T-cell (primary cell): ENCODE measurements around the gene PPFIA4. TPM values are rescaled to one million over a fixed set of nuclear protein-coding genes. Genes with fewer than 3 reads are reported as not detected.

Source experiments
- ATAC-seq, 4 experiments: fragments of 200-7000 bp in 3 of 4; fragments of 150-1000 bp in 1 of 4; cut with Tn5 transposase; replicated peaks in 1 of 4; 1 replicate in 3 of 4; 2 replicates in 1 of 4; pipeline ENCODE4 v1.10.0; 2021; ENCODE audit warnings: moderate library complexity in 3 of 4, mild to moderate bottlenecking in 2 of 4, moderate number of reproducible peaks in 1 of 4
- CTCF ChIA-PET, 2 donors: fragments of 300-600 bp; sonication (Branson Sonifier 250); formaldehyde crosslinking; loops; one replicate each; lab custom pipeline; 2022; ENCODE audit warnings: antibody characterized with exemption in 2 of 2; lab: Charles Lee
- POLR2A ChIA-PET, 2 donors: fragments of 300-600 bp; sonication (Branson Sonifier 250); formaldehyde crosslinking; loops; one replicate each; lab custom pipeline; 2022; ENCODE audit warnings: antibody characterized with exemption in 2 of 2; lab: Charles Lee
- DNase-seq, 35 experiments: peaks; one replicate each; pipeline versions ENCODE4 v3.0.0 to v3.0.0-alpha.2; 2013 to 2023
- H3K27ac ChIP-seq: one replicate; pipeline ENCODE4 v1.5.1; 2013; ENCODE audit warnings: low read length
- H3K27me3 ChIP-seq, 2 experiments: replicated peaks in 1 of 2; 1 replicate in 1 of 2; 2 replicates in 1 of 2; pipeline versions ENCODE4 v1.6.1 to v1.7.0; 2013; ENCODE audit warnings: low read length in 1 of 2, mixed read lengths in 1 of 2; ENCODE audit not compliant: control insufficient read depth in 2 of 2, insufficient read depth in 2 of 2; ENCODE audit errors: extremely low read depth in 1 of 2
- H3K36me3 ChIP-seq, 2 donors: 1 replicate in 1 of 2; 2 replicates in 1 of 2; pipeline versions ENCODE4 v1.6.1 to v1.7.0; 2013; ENCODE audit warnings: low read length in 1 of 2; ENCODE audit not compliant: control insufficient read depth in 2 of 2, insufficient read depth in 1 of 2; ENCODE audit errors: extremely low read depth in 1 of 2
- H3K4me1 ChIP-seq, 2 experiments: 1 replicate in 1 of 2; 2 replicates in 1 of 2; pipeline versions ENCODE4 v1.6.1 to v1.7.0; 2013; ENCODE audit warnings: low read length in 2 of 2, mixed read lengths in 1 of 2; ENCODE audit not compliant: insufficient read depth in 2 of 2, control insufficient read depth in 1 of 2; ENCODE audit errors: extremely low read depth in 1 of 2
- H3K4me3 ChIP-seq, 2 donors: 1 replicate in 1 of 2; 2 replicates in 1 of 2; pipeline versions ENCODE4 v1.5.1 to v1.7.0; 2013; ENCODE audit warnings: mild to moderate bottlenecking in 2 of 2, low read length in 1 of 2, moderate library complexity in 1 of 2; ENCODE audit not compliant: control insufficient read depth in 1 of 2; ENCODE audit errors: extremely low read depth in 1 of 2
- H3K9me3 ChIP-seq: 2 replicates; pipeline ENCODE4 v1.7.0; 2013
- H3K27ac Mint-ChIP-seq, 2 donors: one replicate each; pipeline ENCODE4 v1.8.0; 2020 to 2021; ENCODE audit warnings: mild to moderate bottlenecking in 2 of 2, mixed read lengths in 2 of 2
- H3K27me3 Mint-ChIP-seq, 2 donors: one replicate each; pipeline ENCODE4 v1.8.0; 2021 to 2022; ENCODE audit warnings: mixed read lengths in 2 of 2
- H3K36me3 Mint-ChIP-seq: one replicate; pipeline ENCODE4 v1.8.0; 2021; ENCODE audit warnings: mixed read lengths
- H3K4me1 Mint-ChIP-seq, 3 donors: one replicate each; pipeline ENCODE4 v1.8.0; 2020 to 2022; ENCODE audit warnings: mixed read lengths in 3 of 3, mild to moderate bottlenecking in 1 of 3
- H3K4me3 Mint-ChIP-seq, 3 donors: one replicate each; pipeline ENCODE4 v1.8.0; 2020 to 2022; ENCODE audit warnings: mild to moderate bottlenecking in 3 of 3, mixed read lengths in 3 of 3, moderate library complexity in 3 of 3
- H3K9me3 Mint-ChIP-seq, 3 donors: one replicate each; pipeline ENCODE4 v1.8.0; 2020 to 2022; ENCODE audit warnings: mixed read lengths in 3 of 3
- WGBS: methylation state at CpG from one replicate; pipeline ENCODE4 v1.1.5; 2013; ENCODE audit warnings: missing lambda C conversion rate; ENCODE audit not compliant: insufficient coverage; 5-methylcytosine and 5-hydroxymethylcytosine counted together
- total RNA-seq, 35 experiments: library from RNA in 6 of 35; stranded (reverse) in 6 of 35; fragments of 120-200 nt in 1 of 35; gene quantifications; one replicate each; pipeline versions ENCODE4 v1.2.1 to v1.2.4 and lab custom pipeline; 2013 to 2026

The PPFIA4 gene
- total RNA-seq, 5 donors from 2014 or later (not counting 1 experiment from before 2014, with no cell fraction given): 0.66 to 2.0 (median 1.7) TPM

- peaks cover 56 to 81% of the 10 kb centered on the region in 2 donors for H3K27me3 Mint-ChIP-seq
- POLR2A ChIA-PET: no interaction called here
- Histone ChIP-seq H3K4me1 (no peaks in the 10 kb centered on the region), H3K27me3 (peaks cover 12 to 75% of the 10 kb centered on the region in 2 experiments), H3K36me3 (no peaks in the 10 kb centered on the region), H3K9me3 (no peaks in the 10 kb centered on the region), H3K4me3 (no peak overlapping the region), H3K27ac (no peak overlapping the region)
- CTCF ChIA-PET: no interaction called here
- 61% methylated on average over 6 of the region's 7 CpGs for WGBS
- no peak overlapping the region for H3K27ac Mint-ChIP-seq
- ATAC-seq (no peak), DNase-seq (no peak)
- no peaks in the 10 kb centered on the region for H3K9me3 Mint-ChIP-seq
- no peaks in the 10 kb centered on the region for H3K36me3 Mint-ChIP-seq
- H3K4me1 Mint-ChIP-seq: peaks cover 3 to 5% (median 4%) of the 10 kb centered on the region in 3 donors
- H3K4me3 Mint-ChIP-seq: no peak overlapping the region
Observed at GRCh38 chr1:203120325-203121153, 94.2 kb downstream of the PPFIA4 start.

DNA sequence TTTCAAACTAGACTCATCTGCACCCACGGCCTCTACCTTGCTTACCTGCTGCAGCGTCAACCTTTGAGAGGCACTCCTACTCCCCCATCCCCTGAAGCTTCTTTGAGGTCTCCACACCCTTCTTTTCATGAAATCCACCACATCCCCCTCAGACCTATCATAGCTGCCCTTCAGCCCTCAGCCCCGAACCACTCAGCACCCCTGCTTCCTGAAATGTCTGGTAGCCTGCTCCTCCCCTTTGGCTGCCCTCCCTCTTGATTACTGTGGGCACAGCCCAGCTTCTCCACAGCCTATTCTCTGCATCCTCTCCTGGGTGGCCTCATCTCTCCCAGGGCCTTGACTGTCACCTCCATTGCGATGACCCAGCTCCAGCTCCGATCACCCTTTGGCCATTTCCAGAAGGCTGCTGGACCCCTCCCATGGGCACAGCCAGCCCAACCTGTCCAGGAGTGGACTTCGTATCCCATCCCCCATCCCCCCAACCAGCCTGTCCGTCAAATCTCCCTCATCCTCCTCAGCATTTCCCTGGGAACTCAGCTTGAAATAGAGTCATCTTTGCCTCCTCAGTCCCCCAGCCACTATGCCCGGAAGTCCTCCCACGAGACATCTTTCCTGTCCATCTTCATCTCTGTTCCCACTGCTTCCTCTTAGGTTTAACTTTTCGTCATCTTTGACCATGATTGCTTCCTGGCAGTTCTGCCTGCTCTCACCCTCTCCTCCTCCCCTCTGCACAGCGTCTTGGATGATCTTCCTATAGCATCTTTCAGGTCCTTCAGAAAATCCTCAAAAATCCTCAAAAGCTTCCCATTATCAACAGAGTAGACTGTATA, 95.1 kb downstream of the PPFIA4 start:
- Mint-ChIP-seq H3K36me3 (no peaks in the 10 kb centered on the region), H3K27me3 (peaks cover 58 to 84% of the 10 kb centered on the region in 2 donors), H3K9me3 (no peaks in the 10 kb centered on the region), H3K4me3 (no peak overlapping the region), H3K4me1 (peaks cover 3 to 5% (median 4%) of the 10 kb centered on the region in 3 donors), H3K27ac (no peak overlapping the region)
- no peaks in the 10 kb centered on the region for H3K4me1 ChIP-seq
- ATAC-seq (no peak), DNase-seq (no peak)
- peaks cover 15 to 78% of the 10 kb centered on the region in 2 experiments for H3K27me3 ChIP-seq
- WGBS: 20% methylated on average over 8 of the region's 11 CpGs
- POLR2A ChIA-PET: no interaction called here
- no peak overlapping the region for H3K27ac ChIP-seq
- H3K36me3 ChIP-seq: no peaks in the 10 kb centered on the region
- no peak overlapping the region for H3K4me3 ChIP-seq
- CTCF ChIA-PET: interaction anchor here in 1 of 2 donors (0.5 kb wide), 1 partner anchor 123 kb away, joined by 3 read pairs; no protein-coding TSS in a partner anchor
- no peaks in the 10 kb centered on the region for H3K9me3 ChIP-seq

DNA sequence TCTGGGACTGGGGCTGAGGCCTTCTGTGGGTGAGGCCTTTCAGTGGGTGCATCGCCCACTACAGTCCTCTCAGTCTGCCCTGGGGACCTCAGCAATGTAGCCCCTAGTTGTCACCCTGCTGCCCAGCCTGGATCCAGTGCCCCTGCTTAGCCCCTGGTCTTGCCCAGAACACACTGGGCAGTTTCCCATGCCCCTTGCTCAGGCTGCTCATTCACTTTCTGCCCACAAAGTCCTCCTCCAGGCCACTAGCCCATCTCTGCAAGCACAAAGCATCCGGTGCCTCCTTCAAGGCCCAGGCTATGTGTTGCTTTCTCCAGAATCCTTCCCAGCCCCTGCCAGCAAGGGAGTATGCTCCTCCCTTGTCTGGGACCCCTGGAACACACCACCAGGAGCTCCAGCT, 95.9 kb downstream of the PPFIA4 start:
- no peaks in the 10 kb centered on the region for H3K9me3 ChIP-seq
- ATAC-seq: no peak
- no peaks in the 10 kb centered on the region for H3K9me3 Mint-ChIP-seq
- ChIA-PET POLR2A (no interaction called here), CTCF (interaction anchor here in 1 of 2 donors (0.5 kb wide), 1 partner anchor 123 kb away, joined by 3 read pairs; no protein-coding TSS in a partner anchor)
- no peaks in the 10 kb centered on the region for H3K36me3 ChIP-seq
- peaks cover 60 to 88% of the 10 kb centered on the region in 2 donors for H3K27me3 Mint-ChIP-seq
- H3K4me3 Mint-ChIP-seq: no peak overlapping the region
- DNase-seq: no peak
- H3K27ac ChIP-seq: no peak overlapping the region
- peaks cover 0 to 3% of the 10 kb centered on the region in 2 experiments for H3K4me1 ChIP-seq
- 79% methylated on average over 2 of the region's 2 CpGs for WGBS
- no peaks in the 10 kb centered on the region for H3K36me3 Mint-ChIP-seq
- no peak overlapping the region for H3K4me3 ChIP-seq
- peaks cover 15 to 82% of the 10 kb centered on the region in 2 experiments for H3K27me3 ChIP-seq
- no peak overlapping the region for H3K27ac Mint-ChIP-seq
- H3K4me1 Mint-ChIP-seq: peaks cover 8 to 10% (median 8%) of the 10 kb centered on the region in 3 donors

DNA sequence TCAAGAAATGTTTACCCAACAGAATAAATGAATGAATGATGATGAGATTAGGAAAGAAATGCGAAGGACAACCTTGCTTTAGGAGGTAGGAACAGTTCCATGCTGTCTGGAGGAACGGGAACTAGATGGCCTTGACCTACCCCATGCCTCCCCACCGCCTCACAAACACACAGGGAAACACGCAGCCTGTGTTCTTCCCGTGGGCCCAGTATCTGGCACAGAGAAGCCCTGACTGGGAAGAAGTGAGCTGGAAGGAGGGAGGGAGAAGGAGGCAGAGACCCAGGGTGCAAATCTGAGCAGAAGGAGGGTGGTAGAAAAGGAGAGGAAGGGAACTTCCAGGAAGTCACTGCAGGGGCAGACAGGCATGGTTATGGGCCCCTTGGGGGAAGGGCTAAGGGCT, 97.7 kb downstream of the PPFIA4 start:
- no peak for ATAC-seq
- H3K4me3 ChIP-seq: no peak overlapping the region
- Mint-ChIP-seq H3K27ac (no peak overlapping the region), H3K27me3 (peaks cover 66 to 85% of the 10 kb centered on the region in 2 donors), H3K4me1 (peaks cover 9 to 18% (median 12%) of the 10 kb centered on the region in 3 donors), H3K9me3 (no peaks in the 10 kb centered on the region), H3K4me3 (no peak overlapping the region), H3K36me3 (no peaks in the 10 kb centered on the region)
- no peaks in the 10 kb centered on the region for H3K9me3 ChIP-seq
- WGBS: no CpG with 5 or more reads among the region's 5 CpGs
- ChIA-PET CTCF (no interaction called here), POLR2A (no interaction called here)
- no peak for DNase-seq
- H3K4me1 ChIP-seq: peaks cover 0 to 12% of the 10 kb centered on the region in 2 experiments
- no peaks in the 10 kb centered on the region for H3K36me3 ChIP-seq
- peaks cover 5 to 83% of the 10 kb centered on the region in 2 experiments for H3K27me3 ChIP-seq
- H3K27ac ChIP-seq: no peak overlapping the region

DNA sequence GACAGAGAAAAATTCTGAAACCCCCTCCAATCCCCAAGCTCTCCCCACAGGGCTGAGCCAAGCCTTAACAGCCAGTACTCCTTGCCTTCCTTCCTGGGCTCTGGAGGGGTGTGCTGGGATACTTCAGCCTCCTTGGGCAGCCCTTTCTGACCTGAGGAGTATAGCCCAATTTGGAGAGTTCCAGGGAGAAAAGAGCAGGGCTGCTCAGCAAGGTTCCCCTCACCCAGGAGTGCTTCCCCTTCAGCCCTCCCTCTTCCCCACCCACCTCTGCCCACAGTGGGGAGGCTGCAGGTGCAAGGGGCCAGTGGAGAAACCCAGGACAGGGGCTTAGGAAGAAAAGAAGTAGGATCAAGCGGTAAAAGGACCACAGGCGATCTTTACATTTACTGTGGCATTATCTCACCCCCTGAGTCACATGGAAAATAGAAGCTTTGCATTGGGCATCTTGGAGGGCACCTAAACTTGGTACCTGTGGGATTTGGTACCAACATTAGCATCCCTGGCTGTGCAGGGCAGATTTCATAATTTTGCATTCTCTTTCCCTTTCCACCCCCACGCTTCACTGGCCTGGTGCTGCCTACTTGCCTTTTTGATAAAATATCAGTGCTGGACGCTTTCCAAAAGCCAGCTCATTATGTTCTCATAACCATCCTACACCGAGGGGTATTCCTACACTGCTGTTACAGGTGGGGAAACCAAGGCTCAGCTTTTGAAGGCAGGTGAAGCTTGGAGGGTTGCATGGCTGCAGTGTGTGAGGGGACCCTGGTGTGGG, 98.4 kb downstream of the PPFIA4 start:
- Mint-ChIP-seq H3K27me3 (peaks cover 68 to 87% of the 10 kb centered on the region in 2 donors), H3K27ac (no peak overlapping the region), H3K9me3 (no peaks in the 10 kb centered on the region), H3K36me3 (no peaks in the 10 kb centered on the region), H3K4me3 (no peak overlapping the region), H3K4me1 (peaks cover 9 to 18% (median 12%) of the 10 kb centered on the region in 3 donors)
- ATAC-seq (no peak), DNase-seq (no peak)
- Histone ChIP-seq H3K4me1 (peaks cover 0 to 12% of the 10 kb centered on the region in 2 experiments), H3K27me3 (peaks cover 4 to 86% of the 10 kb centered on the region in 2 experiments), H3K9me3 (no peaks in the 10 kb centered on the region), H3K36me3 (no peaks in the 10 kb centered on the region), H3K4me3 (no peak overlapping the region), H3K27ac (no peak overlapping the region)
- ChIA-PET POLR2A (no interaction called here), CTCF (no interaction called here)
- WGBS: 83% methylated on average over 1 of the region's 5 CpGs
